Kidney epithelial cell (primary cell): ENCODE results near the gene TRA2B. TPM values are rescaled to one million over a fixed set of nuclear protein-coding genes. Genes with fewer than 3 reads are reported as not detected.

Source experiments
- DNase-seq: peaks from one replicate; pipeline ENCODE4 v3.0.0-alpha.2; 2010; ENCODE audit warnings: low read depth
- H3K27me3 ChIP-seq: 2 replicates; pipeline ENCODE4 v1.6.0; 2011; ENCODE audit warnings: low read length; ENCODE audit not compliant: control insufficient read depth, insufficient read depth
- H3K36me3 ChIP-seq: 2 replicates; pipeline ENCODE4 v1.5.1; 2011; ENCODE audit warnings: low read length; ENCODE audit not compliant: control insufficient read depth, insufficient read depth
- H3K4me3 ChIP-seq: 2 replicates; pipeline ENCODE4 v1.5.1; 2011; ENCODE audit warnings: low read depth, mild to moderate bottlenecking, control low read depth, low read length
- total RNA-seq: library from RNA; depleted of rRNA; stranded (reverse); fragments of >200 nt; gene quantifications from 2 replicates; pipeline ENCODE4 v1.2.3, GENCODE V29; 2015
- TF ChIP-seq, protein P1 (sequence below): IDR thresholded peaks from 2 replicates; pipeline ENCODE4 v1.5.1; 2011; ENCODE audit warnings: mild to moderate bottlenecking, moderate library complexity, low read length, control low read depth, inconsistent platforms; ENCODE audit not compliant: insufficient read depth, poor library complexity, severe bottlenecking

The TRA2B gene
- total RNA-seq, 1 donor from 2014 or later = 154 TPM

DNA sequence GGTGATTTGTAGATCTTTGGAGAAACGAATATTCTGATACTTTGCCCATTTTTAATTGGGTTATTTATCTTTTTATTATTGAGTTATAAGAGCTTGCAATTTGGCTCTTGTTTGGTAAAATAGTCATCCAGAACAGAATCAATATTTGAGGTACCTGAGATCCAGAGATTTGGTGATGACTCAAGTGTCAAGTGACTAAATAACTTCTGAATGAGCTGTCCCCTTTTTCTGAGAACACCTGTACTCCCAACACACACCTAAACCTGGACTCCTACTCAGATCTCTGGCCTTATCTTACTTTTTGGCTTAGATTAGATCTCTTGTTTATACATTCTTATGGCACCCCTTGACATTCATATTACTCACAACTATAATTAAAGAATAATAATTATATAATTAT lies 3.1 kb upstream of the TRA2B start:
- no peak for DNase-seq
- Histone ChIP-seq H3K36me3 (no peaks in the 10 kb centered on the region), H3K27me3 (no peaks in the 10 kb centered on the region), H3K4me3 (no peak overlapping the region)
- TF ChIP-seq, protein P1, sequence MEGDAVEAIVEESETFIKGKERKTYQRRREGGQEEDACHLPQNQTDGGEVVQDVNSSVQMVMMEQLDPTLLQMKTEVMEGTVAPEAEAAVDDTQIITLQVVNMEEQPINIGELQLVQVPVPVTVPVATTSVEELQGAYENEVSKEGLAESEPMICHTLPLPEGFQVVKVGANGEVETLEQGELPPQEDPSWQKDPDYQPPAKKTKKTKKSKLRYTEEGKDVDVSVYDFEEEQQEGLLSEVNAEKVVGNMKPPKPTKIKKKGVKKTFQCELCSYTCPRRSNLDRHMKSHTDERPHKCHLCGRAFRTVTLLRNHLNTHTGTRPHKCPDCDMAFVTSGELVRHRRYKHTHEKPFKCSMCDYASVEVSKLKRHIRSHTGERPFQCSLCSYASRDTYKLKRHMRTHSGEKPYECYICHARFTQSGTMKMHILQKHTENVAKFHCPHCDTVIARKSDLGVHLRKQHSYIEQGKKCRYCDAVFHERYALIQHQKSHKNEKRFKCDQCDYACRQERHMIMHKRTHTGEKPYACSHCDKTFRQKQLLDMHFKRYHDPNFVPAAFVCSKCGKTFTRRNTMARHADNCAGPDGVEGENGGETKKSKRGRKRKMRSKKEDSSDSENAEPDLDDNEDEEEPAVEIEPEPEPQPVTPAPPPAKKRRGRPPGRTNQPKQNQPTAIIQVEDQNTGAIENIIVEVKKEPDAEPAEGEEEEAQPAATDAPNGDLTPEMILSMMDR = no peak

DNA sequence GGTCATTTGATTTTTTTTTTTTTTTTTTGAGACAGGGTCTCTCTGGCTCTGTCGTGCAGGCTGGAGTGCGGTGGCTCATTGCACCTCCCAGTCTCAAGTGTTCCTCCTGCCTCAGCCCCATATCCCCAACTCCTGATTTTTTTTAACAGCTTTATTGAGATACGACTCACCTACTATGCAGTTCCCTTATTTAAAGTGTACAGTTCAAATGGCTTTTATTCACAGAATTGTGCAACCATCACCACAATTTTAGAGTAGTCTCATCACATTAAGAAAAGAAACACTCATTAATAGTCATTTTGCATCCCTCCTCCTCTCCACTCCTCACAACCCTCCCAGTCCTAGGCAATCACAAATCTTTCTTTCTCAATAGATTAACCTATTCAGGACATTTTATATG lies 1.9 kb upstream of the TRA2B start:
- TF ChIP-seq, protein P1 = no peak
- Histone ChIP-seq H3K36me3 (no peaks in the 10 kb centered on the region), H3K27me3 (no peaks in the 10 kb centered on the region), H3K4me3 (no peak overlapping the region)
- DNase-seq = no peak

DNA sequence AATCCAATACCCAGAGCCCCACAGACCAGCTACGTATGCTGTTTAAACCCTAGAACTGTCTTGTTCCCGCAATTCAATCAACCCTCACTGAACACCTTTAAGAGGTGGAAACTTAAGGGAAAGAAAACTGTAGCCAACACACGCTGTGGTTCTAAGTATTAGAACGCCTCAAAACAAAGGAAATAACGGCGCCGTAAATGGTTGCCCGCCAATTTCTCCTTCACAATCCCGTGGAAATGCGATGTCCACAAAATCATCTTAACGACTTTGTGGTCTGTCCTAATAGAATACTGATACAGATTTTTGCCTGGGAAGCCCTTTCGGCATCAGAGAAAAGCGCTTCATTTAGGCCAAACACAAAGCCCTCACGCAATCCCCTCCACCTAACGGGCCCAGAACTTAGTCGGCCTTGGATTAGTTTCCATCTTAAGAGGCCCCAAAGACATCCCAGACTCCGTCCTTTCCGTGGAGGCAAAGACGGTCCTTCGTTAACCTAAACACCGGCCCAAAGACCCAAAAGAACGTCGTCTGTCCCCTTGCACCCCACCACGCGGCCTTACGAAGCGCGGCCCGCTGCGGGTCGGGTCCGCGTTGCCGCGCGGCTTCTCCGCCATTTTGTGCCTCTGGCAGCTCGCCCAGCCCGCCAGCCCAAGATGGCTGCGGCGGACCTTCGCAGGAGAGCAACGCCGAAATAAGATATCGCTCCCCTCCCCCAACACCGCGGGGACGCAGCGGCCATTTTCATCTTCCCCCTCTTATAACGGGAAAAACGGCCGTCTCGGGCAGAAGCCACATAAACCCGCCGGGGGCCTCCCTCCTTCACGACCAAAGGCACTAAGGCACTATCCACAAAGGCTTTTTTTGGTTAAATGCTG lies 763 bp downstream of the TRA2B start:
- Histone ChIP-seq H3K4me3 (peak overlapping the region; percentile 98), H3K36me3 (no peaks in the 10 kb centered on the region), H3K27me3 (no peaks in the 10 kb centered on the region)
- peak; percentile 44 for DNase-seq
- TF ChIP-seq, protein P1 = no peak

DNA sequence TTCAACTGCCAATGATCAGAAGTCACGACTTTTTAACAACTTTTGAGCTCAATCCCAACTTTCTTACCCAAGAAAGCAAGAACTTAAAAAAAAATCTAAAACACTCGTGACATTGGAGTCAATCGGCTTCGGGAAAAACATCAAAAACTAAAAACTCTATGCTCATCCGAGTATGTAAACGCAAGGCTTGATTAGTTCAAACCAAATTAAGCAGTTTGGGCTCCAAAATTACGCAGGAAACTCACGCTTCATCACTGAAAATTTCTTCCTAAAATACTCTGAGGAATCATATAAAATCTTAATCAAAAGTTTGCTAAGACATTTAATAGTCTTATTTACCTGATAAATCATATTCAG lies 1.6 kb downstream of the TRA2B start:
- TF ChIP-seq, protein P1 = no peak
- Histone ChIP-seq H3K4me3 (peak overlapping the region; percentile 98), H3K36me3 (no peaks in the 10 kb centered on the region)

DNA sequence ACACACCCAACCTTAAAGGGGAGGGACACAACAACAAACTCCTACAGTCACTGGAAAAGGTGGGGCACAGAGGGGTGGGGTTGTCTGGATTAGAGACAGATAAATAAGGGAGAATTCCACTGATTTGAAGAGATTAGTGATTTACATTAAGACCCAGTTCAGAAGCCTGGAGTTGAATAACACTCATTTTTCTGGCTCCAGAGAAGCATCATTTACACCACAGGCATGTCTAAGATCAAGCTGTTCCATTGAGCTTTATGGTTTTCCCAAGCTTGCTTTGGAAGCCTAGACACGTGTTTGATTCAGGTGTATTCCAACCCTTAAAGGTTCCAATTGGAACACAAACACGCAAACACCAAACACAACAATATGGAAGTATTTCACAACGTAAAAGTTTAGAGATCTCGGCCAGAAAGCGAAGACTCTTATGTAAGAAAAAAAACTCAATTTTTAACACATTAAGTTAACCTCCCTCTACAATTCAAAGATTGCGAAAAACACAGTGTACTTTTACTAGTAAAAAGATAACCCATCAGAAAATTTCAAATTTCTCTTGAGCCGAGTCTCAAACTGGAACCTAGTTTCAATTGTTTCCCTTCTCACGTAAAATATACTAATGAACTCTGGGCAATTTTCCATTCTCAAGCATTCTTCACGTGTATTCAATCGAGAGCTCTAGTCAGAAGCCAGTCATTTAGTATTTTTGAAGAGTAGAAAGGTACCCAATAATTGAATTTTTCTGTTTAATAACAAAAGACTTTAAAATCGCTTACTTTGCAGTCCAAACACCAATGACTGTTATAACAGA lies 2.1 kb downstream of the TRA2B start:
- H3K27me3 ChIP-seq = no peaks in the 10 kb centered on the region
- H3K36me3 ChIP-seq = no peaks in the 10 kb centered on the region
- H3K4me3 ChIP-seq = peak overlapping the region; percentile 98
- no peak for DNase-seq
- TF ChIP-seq, protein P1 = no peak

More for the DNA sequence above, 1.6 kb downstream of the TRA2B start:
- H3K27me3 ChIP-seq = no peaks in the 10 kb centered on the region
- DNase-seq = no peak
